Endothelial cell (in vitro differentiated cells): ENCODE results near the gene KIF6. TPM values are rescaled to one million over a fixed set of nuclear protein-coding genes. Genes with fewer than 3 reads are reported as not detected.

Experiments used
- DNase-seq: peaks from one replicate; pipeline ENCODE4 v3.0.0; 2021; ENCODE audit warnings: low spot score
- H3K27ac Mint-ChIP-seq: one replicate; pipeline ENCODE4 v1.8.0; 2021; ENCODE audit warnings: mixed read lengths, inconsistent platforms; ENCODE audit not compliant: unreplicated experiment
- H3K27me3 Mint-ChIP-seq: one replicate; pipeline ENCODE4 v1.8.0; 2021; ENCODE audit warnings: mild to moderate bottlenecking, moderate library complexity, mixed read lengths, inconsistent platforms; ENCODE audit not compliant: unreplicated experiment
- H3K36me3 Mint-ChIP-seq: one replicate; pipeline ENCODE4 v1.8.0; 2021; ENCODE audit warnings: mild to moderate bottlenecking, low read depth, mixed read lengths, inconsistent platforms; ENCODE audit not compliant: unreplicated experiment
- H3K4me1 Mint-ChIP-seq: one replicate; pipeline ENCODE4 v1.8.0; 2021; ENCODE audit warnings: mild to moderate bottlenecking, mixed read lengths, inconsistent platforms; ENCODE audit not compliant: unreplicated experiment
- H3K4me3 Mint-ChIP-seq: one replicate; pipeline ENCODE4 v1.8.0; 2021; ENCODE audit warnings: mild to moderate bottlenecking, mixed read lengths, inconsistent platforms; ENCODE audit not compliant: unreplicated experiment
- H3K9me3 Mint-ChIP-seq: one replicate; pipeline ENCODE4 v1.8.0; 2021; ENCODE audit warnings: mixed read lengths, inconsistent platforms; ENCODE audit not compliant: unreplicated experiment
- total RNA-seq: library from RNA; stranded (reverse); fragmentation: NEBNext Ultra II Directional; extraction: Animal tissue kit (Norgen Biotek cat#: 25700); gene quantifications from one replicate; pipeline ENCODE4 v1.2.1, GENCODE V29; 2021; ENCODE audit not compliant: unreplicated experiment
- TF ChIP-seq, protein P1 (sequence below): fragments of 200-600 bp; sonication (generic); IDR thresholded peaks from one replicate; pipeline ENCODE4 v1.5.0; 2021; ENCODE audit warnings: antibody characterized with exemption; ENCODE audit not compliant: unreplicated experiment

Gene KIF6
- total RNA-seq, 1 donor from 2014 or later, result 0.46 TPM

GRCh38 chr6:39347206-39347605 lies 378.0 kb downstream of the KIF6 start:
- peaks cover 43% of the 10 kb centered on the region for H3K4me1 Mint-ChIP-seq
- TF ChIP-seq, protein P1, sequence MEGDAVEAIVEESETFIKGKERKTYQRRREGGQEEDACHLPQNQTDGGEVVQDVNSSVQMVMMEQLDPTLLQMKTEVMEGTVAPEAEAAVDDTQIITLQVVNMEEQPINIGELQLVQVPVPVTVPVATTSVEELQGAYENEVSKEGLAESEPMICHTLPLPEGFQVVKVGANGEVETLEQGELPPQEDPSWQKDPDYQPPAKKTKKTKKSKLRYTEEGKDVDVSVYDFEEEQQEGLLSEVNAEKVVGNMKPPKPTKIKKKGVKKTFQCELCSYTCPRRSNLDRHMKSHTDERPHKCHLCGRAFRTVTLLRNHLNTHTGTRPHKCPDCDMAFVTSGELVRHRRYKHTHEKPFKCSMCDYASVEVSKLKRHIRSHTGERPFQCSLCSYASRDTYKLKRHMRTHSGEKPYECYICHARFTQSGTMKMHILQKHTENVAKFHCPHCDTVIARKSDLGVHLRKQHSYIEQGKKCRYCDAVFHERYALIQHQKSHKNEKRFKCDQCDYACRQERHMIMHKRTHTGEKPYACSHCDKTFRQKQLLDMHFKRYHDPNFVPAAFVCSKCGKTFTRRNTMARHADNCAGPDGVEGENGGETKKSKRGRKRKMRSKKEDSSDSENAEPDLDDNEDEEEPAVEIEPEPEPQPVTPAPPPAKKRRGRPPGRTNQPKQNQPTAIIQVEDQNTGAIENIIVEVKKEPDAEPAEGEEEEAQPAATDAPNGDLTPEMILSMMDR, result no peak
- H3K27me3 Mint-ChIP-seq, result peaks cover 8% of the 10 kb centered on the region
- no peak for DNase-seq
- no peaks in the 10 kb centered on the region for H3K9me3 Mint-ChIP-seq
- H3K27ac Mint-ChIP-seq, result no peak overlapping the region
- H3K36me3 Mint-ChIP-seq, result peaks cover 7% of the 10 kb centered on the region
- H3K4me3 Mint-ChIP-seq, result no peak overlapping the region

DNA sequence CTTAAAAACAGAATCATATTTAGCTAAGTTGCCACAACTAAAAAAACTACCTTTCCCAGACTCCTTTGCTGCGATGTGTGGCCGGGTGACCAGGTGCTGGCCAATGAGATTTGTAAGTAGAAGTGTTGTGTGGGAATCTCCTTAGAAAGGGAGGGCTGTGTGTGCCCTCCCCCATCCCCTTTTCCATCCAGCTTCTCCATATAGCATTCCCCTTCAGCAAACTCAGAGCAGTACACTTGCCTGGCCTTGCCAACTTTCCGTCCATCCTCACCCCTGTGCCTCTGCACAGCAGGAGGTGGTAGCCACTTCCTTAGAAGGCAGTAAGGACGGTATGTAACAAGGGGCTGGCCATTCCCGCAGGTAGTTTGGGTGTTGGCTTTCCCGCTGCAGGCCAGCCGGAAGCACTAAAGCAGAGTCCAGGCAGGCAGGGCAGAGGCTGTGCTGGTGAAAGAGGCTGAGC lies 380.4 kb downstream of the KIF6 start:
- H3K27ac Mint-ChIP-seq, result no peak overlapping the region
- H3K9me3 Mint-ChIP-seq, result no peaks in the 10 kb centered on the region
- TF ChIP-seq, protein P1, result no peak
- H3K27me3 Mint-ChIP-seq, result peaks cover 8% of the 10 kb centered on the region
- peaks cover 7% of the 10 kb centered on the region for H3K36me3 Mint-ChIP-seq
- H3K4me3 Mint-ChIP-seq, result no peak overlapping the region
- no peak for DNase-seq
- H3K4me1 Mint-ChIP-seq, result peaks cover 43% of the 10 kb centered on the region

DNA sequence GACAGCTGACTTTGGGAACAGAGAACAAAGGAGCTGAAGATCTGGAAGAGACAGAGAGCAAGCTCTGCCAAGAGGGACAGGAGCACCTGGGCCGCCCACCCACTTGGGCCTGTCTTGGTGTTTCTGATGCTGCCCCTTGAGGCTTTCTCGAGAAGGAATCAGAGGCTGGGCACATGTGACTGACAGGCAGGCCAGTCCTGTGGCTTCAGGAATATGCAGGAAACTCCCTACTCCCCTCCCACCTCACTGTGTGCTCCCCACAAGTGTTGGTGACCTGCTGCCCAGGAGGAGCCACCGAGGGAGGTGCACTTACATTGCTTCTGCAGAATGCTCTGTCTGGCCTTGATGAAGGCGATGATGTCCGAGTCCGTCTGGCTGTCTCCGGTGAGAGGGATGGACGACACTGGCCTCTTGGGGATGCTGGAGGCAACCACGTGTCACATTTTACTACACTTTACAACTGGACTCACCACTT lies 381.8 kb downstream of the KIF6 start:
- peaks cover 8% of the 10 kb centered on the region for H3K27me3 Mint-ChIP-seq
- TF ChIP-seq, protein P1, result no peak
- peaks cover 7% of the 10 kb centered on the region for H3K36me3 Mint-ChIP-seq
- peaks cover 52% of the 10 kb centered on the region for H3K4me1 Mint-ChIP-seq
- DNase-seq, result no peak
- no peak overlapping the region for H3K4me3 Mint-ChIP-seq
- peak overlapping the region; percentile 85 for H3K27ac Mint-ChIP-seq
- H3K9me3 Mint-ChIP-seq, result no peaks in the 10 kb centered on the region

DNA sequence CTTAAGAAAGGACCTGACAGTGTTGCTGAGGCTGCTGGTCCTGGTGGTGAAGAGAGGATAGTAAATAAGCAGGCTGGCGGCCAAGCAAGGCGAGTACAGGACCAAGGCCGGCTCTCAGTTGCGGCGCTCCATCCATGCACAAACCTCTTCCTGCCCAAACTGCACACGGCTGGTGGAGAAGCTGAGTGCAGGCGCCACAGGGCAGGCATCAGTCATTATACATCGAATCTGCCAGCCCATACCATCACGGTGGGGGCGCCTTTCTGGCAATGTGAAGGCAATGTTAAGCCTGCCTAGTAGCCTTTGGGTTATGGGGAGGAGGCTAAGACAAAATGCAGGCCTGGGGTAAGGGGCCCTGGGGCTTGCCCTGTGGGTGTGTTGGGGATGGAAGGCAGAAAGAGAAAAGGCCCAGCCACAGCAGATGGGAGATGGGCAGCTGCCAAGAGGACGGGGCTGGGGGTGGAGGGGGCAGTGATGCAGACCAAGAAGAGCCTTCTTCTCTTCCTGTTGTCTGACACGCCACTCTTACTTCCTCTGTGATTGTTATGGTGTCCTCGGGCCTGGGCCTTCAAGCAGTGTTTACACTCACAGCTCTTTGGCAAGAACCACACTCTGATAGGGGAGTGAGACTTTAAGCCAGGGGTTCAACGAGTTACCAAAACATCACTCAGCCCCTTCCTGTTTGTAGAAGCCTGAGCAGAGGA lies 382.4 kb downstream of the KIF6 start:
- DNase-seq, result no peak
- peaks cover 7% of the 10 kb centered on the region for H3K36me3 Mint-ChIP-seq
- peak overlapping the region; percentile 85 for H3K27ac Mint-ChIP-seq
- peaks cover 52% of the 10 kb centered on the region for H3K4me1 Mint-ChIP-seq
- H3K4me3 Mint-ChIP-seq, result no peak overlapping the region
- H3K27me3 Mint-ChIP-seq, result peaks cover 8% of the 10 kb centered on the region
- H3K9me3 Mint-ChIP-seq, result no peaks in the 10 kb centered on the region
- TF ChIP-seq, protein P1, result no peak

DNA sequence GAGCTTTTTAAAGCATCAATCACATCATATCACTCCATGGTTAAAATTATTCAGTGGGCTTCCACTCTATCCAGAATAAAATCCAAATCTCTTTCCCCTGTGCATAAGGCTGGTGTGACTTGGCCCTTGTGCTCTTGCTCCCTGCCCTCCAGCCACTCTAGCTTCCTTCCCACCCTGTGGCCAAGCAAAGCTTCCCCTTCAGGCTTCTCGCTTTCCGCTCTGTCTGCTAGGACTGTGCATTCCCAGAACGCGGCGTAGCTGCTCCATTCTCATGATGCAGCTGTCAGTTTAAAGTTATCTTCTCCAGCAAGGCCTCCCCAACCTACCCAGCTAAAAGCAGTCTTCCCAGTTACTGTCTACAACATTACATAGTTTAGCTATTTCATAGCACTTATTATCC lies 383.3 kb downstream of the KIF6 start:
- Mint-ChIP-seq H3K27me3 (peaks cover 8% of the 10 kb centered on the region), H3K4me1 (peaks cover 54% of the 10 kb centered on the region), H3K9me3 (no peaks in the 10 kb centered on the region), H3K36me3 (peaks cover 7% of the 10 kb centered on the region), H3K4me3 (no peak overlapping the region), H3K27ac (no peak overlapping the region)
- TF ChIP-seq, protein P1, result no peak
- no peak for DNase-seq
